MM.1S (cell line): ENCODE results near the gene SPDYE4.

Experiments
- DNase-seq: peaks from one replicate; pipeline ENCODE4 v3.0.0-alpha.2; 2015
- H2AFZ ChIP-seq: fragments of 300-600 bp; sonication (generic); 2 replicates; pipeline ENCODE4 v1.6.0; 2016; ENCODE audit warnings: antibody characterized with exemption, low read length
- H3F3A ChIP-seq: fragments of 300-600 bp; sonication (generic); 2 replicates; pipeline ENCODE4 v1.6.1; 2016; ENCODE audit warnings: mild to moderate bottlenecking, antibody characterized with exemption, low read length, moderate library complexity, mixed read lengths; ENCODE audit not compliant: insufficient read depth
- H3K27ac ChIP-seq: fragments of 300-600 bp; sonication (generic); 2 replicates; pipeline ENCODE4 v1.5.1; 2016; ENCODE audit warnings: mild to moderate bottlenecking, low read length
- H3K27me3 ChIP-seq: fragments of 300-600 bp; sonication (generic); replicated peaks from 2 replicates; pipeline ENCODE4 v1.6.0; 2016; ENCODE audit warnings: low read length; ENCODE audit not compliant: insufficient read depth
- H3K36me3 ChIP-seq: fragments of 300-600 bp; sonication (generic); replicated peaks from 2 replicates; pipeline ENCODE4 v1.6.1; 2016; ENCODE audit warnings: mild to moderate bottlenecking, low read length, mixed read lengths; ENCODE audit not compliant: insufficient read depth
- H3K4me1 ChIP-seq: fragments of 300-600 bp; sonication (generic); 2 replicates; pipeline ENCODE4 v1.6.1; 2016; ENCODE audit warnings: low read length, mixed read lengths
- H3K4me2 ChIP-seq: fragments of 300-600 bp; sonication (generic); 2 replicates; pipeline ENCODE4 v1.6.0; 2016; ENCODE audit warnings: low read depth, low read length
- H3K4me3 ChIP-seq: fragments of 300-600 bp; sonication (generic); 2 replicates; pipeline ENCODE4 v1.5.1; 2016; ENCODE audit warnings: low read length, mixed read lengths
- H3K79me2 ChIP-seq: fragments of 300-600 bp; sonication (generic); 2 replicates; pipeline ENCODE4 v1.6.1; 2016; ENCODE audit warnings: mixed run types, low read length, mixed read lengths
- H3K9ac ChIP-seq: fragments of 300-600 bp; sonication (generic); 2 replicates; pipeline ENCODE4 v1.6.1; 2016; ENCODE audit warnings: low read length, mixed read lengths
- H3K9me2 ChIP-seq: fragments of 300-600 bp; sonication (generic); replicated peaks from 2 replicates; pipeline ENCODE4 v1.6.1; 2016; ENCODE audit warnings: mild to moderate bottlenecking, low read length, mixed read lengths; ENCODE audit not compliant: insufficient read depth
- H3K9me3 ChIP-seq: fragments of 300-600 bp; sonication (generic); replicated peaks from 2 replicates; pipeline ENCODE4 v1.6.1; 2016; ENCODE audit warnings: mild to moderate bottlenecking, low read length, mixed read lengths; ENCODE audit not compliant: insufficient read depth
- H4K20me1 ChIP-seq: fragments of 300-600 bp; sonication (generic); 2 replicates; pipeline ENCODE4 v1.6.1; 2016; ENCODE audit warnings: mild to moderate bottlenecking, low read length, moderate library complexity, mixed read lengths; ENCODE audit not compliant: insufficient read depth
- CTCF ChIP-seq: fragments of 300-600 bp; sonication (generic); IDR thresholded peaks from 2 replicates; pipeline ENCODE4 v1.5.1; 2016; ENCODE audit warnings: antibody characterized with exemption, low read length, mixed read lengths
- EZH2 ChIP-seq: fragments of 300-600 bp; sonication (generic); optimal IDR thresholded peaks from 2 replicates; pipeline ENCODE3; 2017; ENCODE audit warnings: low read depth, mild to moderate bottlenecking, antibody characterized with exemption, low read length, mixed read lengths
- EZH2phosphoT487 ChIP-seq: fragments of 300-600 bp; sonication (generic); IDR thresholded peaks from 2 replicates; pipeline ENCODE4 v1.6.1; 2018; ENCODE audit warnings: antibody characterized with exemption, low read length

Gene SPDYE4

GRCh38 chr17:8799570-8800212 is 41.3 kb upstream of the SPDYE4 start:
- no peak for TF ChIP-seq EZH2phosphoT487
- no peak for TF ChIP-seq CTCF
- no peak for TF ChIP-seq EZH2
- no peaks in the 10 kb centered on the region for H3K36me3 ChIP-seq
- H3K79me2 ChIP-seq = no peaks in the 10 kb centered on the region
- H3K4me1 ChIP-seq = no peaks in the 10 kb centered on the region
- H3K4me3 ChIP-seq = no peak overlapping the region
- no peak for DNase-seq
- H3K9ac ChIP-seq = no peak overlapping the region
- no peaks in the 10 kb centered on the region for H4K20me1 ChIP-seq
- no peak overlapping the region for H3K4me2 ChIP-seq
- H3F3A ChIP-seq = no peaks in the 10 kb centered on the region
- H3K27me3 ChIP-seq = no peaks in the 10 kb centered on the region
- no peaks in the 10 kb centered on the region for H3K9me2 ChIP-seq
- H2AFZ ChIP-seq = no peak overlapping the region
- H3K9me3 ChIP-seq = no peaks in the 10 kb centered on the region
- no peak overlapping the region for H3K27ac ChIP-seq

GRCh38 chr17:8798846-8799569 is 40.7 kb upstream of the SPDYE4 start, which contains the start of gene MFSD6L:
Gene MFSD6L (minus strand): TSS chr17:8799365. CDS start chr17:8799120, 245 bp downstream.
- no peak within 1 kb of the TSS for H3K4me3 ChIP-seq
- DNase-seq = no peak

GRCh38 chr17:8798176-8798845 is 40.0 kb upstream of the SPDYE4 start:
- H3K27ac ChIP-seq = no peak overlapping the region
- no peaks in the 10 kb centered on the region for H3F3A ChIP-seq
- no peaks in the 10 kb centered on the region for H3K9me3 ChIP-seq
- no peak overlapping the region for H2AFZ ChIP-seq
- no peak overlapping the region for H3K9ac ChIP-seq
- H3K4me3 ChIP-seq = no peak overlapping the region
- H3K9me2 ChIP-seq = no peaks in the 10 kb centered on the region
- no peak overlapping the region for H3K4me2 ChIP-seq
- H3K36me3 ChIP-seq = no peaks in the 10 kb centered on the region
- DNase-seq = no peak
- no peaks in the 10 kb centered on the region for H4K20me1 ChIP-seq
- H3K79me2 ChIP-seq = no peaks in the 10 kb centered on the region
- no peaks in the 10 kb centered on the region for H3K4me1 ChIP-seq
- TF ChIP-seq EZH2phosphoT487 = no peak
- TF ChIP-seq CTCF = no peak
- no peak for TF ChIP-seq EZH2
- no peaks in the 10 kb centered on the region for H3K27me3 ChIP-seq

More at GRCh38 chr17:8798846-8799569, 40.7 kb upstream of the SPDYE4 start, which contains the start of gene MFSD6L:
- no peaks in the 10 kb centered on the region for H3K27me3 ChIP-seq
- H3K4me1 ChIP-seq = no peaks in the 10 kb centered on the region
- TF ChIP-seq CTCF (no peak), EZH2phosphoT487 (no peak), EZH2 (no peak)
- H3K9ac ChIP-seq = no peak within 1 kb of the TSS
- no peaks in the 10 kb centered on the region for H3K9me3 ChIP-seq
- no peaks in the 10 kb centered on the region for H3F3A ChIP-seq
- H2AFZ ChIP-seq = no peak within 1 kb of the TSS
- no peak within 1 kb of the TSS for H3K27ac ChIP-seq
- no peak within 1 kb of the TSS for H3K4me2 ChIP-seq
- no peaks in the 10 kb centered on the region for H3K9me2 ChIP-seq
- no peaks in the 10 kb centered on the region for H3K36me3 ChIP-seq
- H4K20me1 ChIP-seq = no peaks in the 10 kb centered on the region
- H3K79me2 ChIP-seq = no peaks in the 10 kb centered on the region
